IMR-90 (cell line): ENCODE data around the gene PRXL2C. TPM values are rescaled to one million over a fixed set of nuclear protein-coding genes. Genes with fewer than 3 reads are reported as not detected.

Experiments used
- ATAC-seq: fragments of 200-7000 bp; cut with Tn5 transposase; 2 replicates; pipeline ENCODE4 v1.9.1; 2020; ENCODE audit warnings: low read depth, mild to moderate bottlenecking, moderate library complexity
- BruUV-seq: library from RNA; stranded (reverse); fragments of 400-500 nt; replicated peaks from 2 replicates; lab custom pipeline; 2021; lab: Mats Ljungman, UMichigan
- CTCF ChIA-PET: fragments of 300-600 bp; formaldehyde crosslinking; extraction: SDS; loops from one replicate; lab custom pipeline; 2021; ENCODE audit warnings: antibody characterized with exemption; lab: Yijun Ruan, JAX
- POLR2A ChIA-PET: fragments of 300-600 bp; sonication (Branson Sonifier 250); formaldehyde crosslinking; loops from one replicate; lab custom pipeline; 2022; ENCODE audit warnings: antibody characterized with exemption; ENCODE audit not compliant: unreplicated experiment; lab: Charles Lee
- DNase-seq: peaks from one replicate; pipeline ENCODE4 v3.0.0; 2013
- H2AFZ ChIP-seq: replicated peaks from 2 replicates; pipeline ENCODE3; 2013; ENCODE audit warnings: low read length, mild to moderate bottlenecking; ENCODE audit not compliant: poor library complexity
- H2AK5ac ChIP-seq: 2 replicates; pipeline ENCODE4 v1.6.1; 2013; ENCODE audit warnings: low read depth, low read length, inconsistent platforms
- H2AK9ac ChIP-seq: replicated peaks from 2 replicates; pipeline ENCODE3; 2013; ENCODE audit warnings: mild to moderate bottlenecking, low read depth, low read length, moderate library complexity; ENCODE audit not compliant: poor library complexity
- H2BK120ac ChIP-seq: 2 replicates; pipeline ENCODE4 v1.6.1; 2013; ENCODE audit warnings: low read depth, low read length, inconsistent platforms
- H2BK15ac ChIP-seq: 3 replicates; pipeline ENCODE4 v1.6.1; 2013; ENCODE audit warnings: low read depth, low read length, inconsistent platforms
- H2BK20ac ChIP-seq: 2 replicates; pipeline ENCODE4 v1.6.1; 2013; ENCODE audit warnings: low read depth, mild to moderate bottlenecking, inconsistent platforms, low read length, moderate library complexity
- H2BK5ac ChIP-seq: 2 replicates; pipeline ENCODE4 v1.6.1; 2013; ENCODE audit warnings: mild to moderate bottlenecking, low read depth, low read length, inconsistent platforms; ENCODE audit not compliant: poor library complexity, severe bottlenecking
- H3K14ac ChIP-seq: replicated peaks from 2 replicates; pipeline ENCODE4 v1.6.1; 2013; ENCODE audit warnings: low read depth, low read length, inconsistent platforms
- H3K18ac ChIP-seq: 2 replicates; pipeline ENCODE4 v1.6.1; 2013; ENCODE audit warnings: low read depth, low read length, control low read depth
- H3K23ac ChIP-seq: 2 replicates; pipeline ENCODE4 v1.6.1; 2013; ENCODE audit warnings: low read depth, low read length, inconsistent platforms
- H3K27ac ChIP-seq: 2 replicates; pipeline ENCODE4 v1.5.1; 2013; ENCODE audit warnings: mild to moderate bottlenecking, control low read depth, low read length; ENCODE audit not compliant: insufficient read depth
- H3K27me3 ChIP-seq: 2 replicates; pipeline ENCODE4 v1.6.1; 2013; ENCODE audit warnings: low read length; ENCODE audit not compliant: control insufficient read depth, insufficient read depth
- H3K36me3 ChIP-seq: 2 replicates; pipeline ENCODE4 v1.6.1; 2013; ENCODE audit warnings: low read length, mixed read lengths; ENCODE audit not compliant: control insufficient read depth, insufficient read depth
- H3K4ac ChIP-seq: 2 replicates; pipeline ENCODE4 v1.6.1; 2013; ENCODE audit warnings: low read depth, low read length, inconsistent platforms
- H3K4me1 ChIP-seq: 2 replicates; pipeline ENCODE4 v1.6.1; 2013; ENCODE audit warnings: low read length, mixed read lengths; ENCODE audit not compliant: control insufficient read depth, insufficient read depth
- H3K4me2 ChIP-seq: 2 replicates; pipeline ENCODE4 v1.6.1; 2013; ENCODE audit warnings: low read depth, mild to moderate bottlenecking, control low read depth, low read length, moderate library complexity
- H3K4me3 ChIP-seq: 2 replicates; pipeline ENCODE4 v1.5.1; 2013; ENCODE audit warnings: low read depth, mild to moderate bottlenecking, control low read depth, low read length, moderate library complexity; ENCODE audit not compliant: insufficient read depth
- H3K56ac ChIP-seq: 2 replicates; pipeline ENCODE4 v1.6.1; 2013; ENCODE audit warnings: low read length, inconsistent platforms; ENCODE audit not compliant: insufficient read depth; ENCODE audit errors: extremely low read depth
- H3K79me1 ChIP-seq, 2 experiments: 2 replicates each; pipeline ENCODE4 v1.6.1; 2013; ENCODE audit warnings: low read length in 2 of 2, inconsistent platforms in 1 of 2, low read depth in 1 of 2
- H3K9ac ChIP-seq: 2 replicates; pipeline ENCODE4 v1.6.1; 2013; ENCODE audit warnings: low read depth, low read length, control low read depth
- H3K9me1 ChIP-seq: 2 replicates; pipeline ENCODE4 v1.6.1; 2013; ENCODE audit warnings: low read length, inconsistent platforms; ENCODE audit not compliant: insufficient read depth
- H3K9me3 ChIP-seq: 2 replicates; pipeline ENCODE4 v1.6.1; 2013; ENCODE audit warnings: low read length; ENCODE audit not compliant: control insufficient read depth, insufficient read depth
- H4K20me1 ChIP-seq: 2 replicates; pipeline ENCODE4 v1.6.1; 2013; ENCODE audit warnings: low read length, inconsistent platforms; ENCODE audit not compliant: insufficient read depth
- H4K5ac ChIP-seq: 2 replicates; pipeline ENCODE4 v1.6.1; 2013; ENCODE audit warnings: mild to moderate bottlenecking, low read depth, low read length, control low read depth
- H4K8ac ChIP-seq, 2 experiments: 2 replicates each; pipeline ENCODE4 v1.6.1; 2013; ENCODE audit warnings: low read depth in 2 of 2, low read length in 2 of 2, control low read depth in 1 of 2, inconsistent platforms in 1 of 2
- H4K91ac ChIP-seq: 2 replicates; pipeline ENCODE4 v1.6.1; 2013; ENCODE audit warnings: low read depth, low read length, inconsistent platforms; ENCODE audit not compliant: insufficient read depth
- BHLHE40 ChIP-seq: fragments of 150-350 bp; IDR thresholded peaks from 2 replicates; pipeline ENCODE4 v1.6.1; 2016; ENCODE audit warnings: mild to moderate bottlenecking, low read depth, low read length
- CEBPB ChIP-seq: IDR thresholded peaks from 2 replicates; pipeline ENCODE4 v1.6.1; 2012; ENCODE audit warnings: low read depth, low read length, improper control_type of control experiment
- CTCF ChIP-seq: conservative IDR thresholded peaks from 2 replicates; pipeline ENCODE4 v1.5.1; 2012; ENCODE audit warnings: mild to moderate bottlenecking, low read depth, low read length, improper control_type of control experiment
- ELK1 ChIP-seq: fragments of 150-350 bp; IDR thresholded peaks from 2 replicates; pipeline ENCODE4 v1.6.1; 2016; ENCODE audit warnings: low read depth, mild to moderate bottlenecking, low read length, moderate library complexity, borderline replicate concordance
- FOS ChIP-seq: fragments of 150-350 bp; IDR thresholded peaks from 2 replicates; pipeline ENCODE4 v1.6.1; 2016; ENCODE audit warnings: low read depth, low read length
- MAFK ChIP-seq: IDR thresholded peaks from 2 replicates; pipeline ENCODE4 v1.6.1; 2012; ENCODE audit warnings: low read depth, low read length, improper control_type of control experiment
- POLR2A ChIP-seq: IDR thresholded peaks from 2 replicates; pipeline ENCODE4 v1.6.1; 2012; ENCODE audit warnings: mild to moderate bottlenecking, low read depth, low read length
- RAD21 ChIP-seq: IDR thresholded peaks from 2 replicates; pipeline ENCODE4 v1.6.1; 2012; ENCODE audit warnings: low read length, improper control_type of control experiment
- WGBS, 2 experiments: methylation state at CpG; one replicate each; pipeline versions ENCODE4 v1.1.5 to v1.1.7; 2013; ENCODE audit warnings: missing lambda C conversion rate in 2 of 2; ENCODE audit not compliant: insufficient read length in 1 of 2; ENCODE audit errors: extremely low coverage in 2 of 2; 5-methylcytosine and 5-hydroxymethylcytosine counted together
- dilution Hi-C: fragments of 300-500 bp; cut with HindIII; formaldehyde crosslinking; loops from one replicate; pipeline ENCODE4 v1.14.3; 2018; ENCODE audit warnings: low sequenced_read_pairs; ENCODE audit not compliant: unreplicated experiment
- in situ Hi-C: fragments of 300-500 bp; cut with MboI; formaldehyde crosslinking; loops from 3 replicates; pipeline ENCODE4 v1.14.3; 2019; ENCODE audit warnings: low sequenced_read_pairs, inconsistent platforms, mixed read lengths
- intact Hi-C: fragments of 100-400 bp; cut with micrococcal nuclease; formaldehyde crosslinking; loops from 2 replicates; pipeline ENCODE4 v1.10.0; 2022
- polyA plus RNA-seq, 3 experiments: library from polyadenylated mRNA; depleted of rRNA; stranded (reverse); fragments of >200 nt; gene quantifications; 2 replicates each; pipeline ENCODE4 v1.2.3, GENCODE V29; 2012; ENCODE audit warnings: low replicate concordance in 1 of 3
- total RNA-seq: library from RNA; depleted of rRNA; stranded (reverse); fragments of >200 nt; gene quantifications from 2 replicates; pipeline ENCODE4 v1.2.3, GENCODE V29; 2012
- TF ChIP-seq, protein P1 (sequence below): fragments of 150-350 bp; IDR thresholded peaks from 2 replicates; pipeline ENCODE4 v1.6.1; 2017; ENCODE audit warnings: mild to moderate bottlenecking, antibody characterized with exemption, low read length, low read depth

Gene PRXL2C
- total and polyA plus RNA-seq, 2 of the 4 experiments (the other 2 are of a cell fraction): 2.7 to 9.0 TPM

DNA sequence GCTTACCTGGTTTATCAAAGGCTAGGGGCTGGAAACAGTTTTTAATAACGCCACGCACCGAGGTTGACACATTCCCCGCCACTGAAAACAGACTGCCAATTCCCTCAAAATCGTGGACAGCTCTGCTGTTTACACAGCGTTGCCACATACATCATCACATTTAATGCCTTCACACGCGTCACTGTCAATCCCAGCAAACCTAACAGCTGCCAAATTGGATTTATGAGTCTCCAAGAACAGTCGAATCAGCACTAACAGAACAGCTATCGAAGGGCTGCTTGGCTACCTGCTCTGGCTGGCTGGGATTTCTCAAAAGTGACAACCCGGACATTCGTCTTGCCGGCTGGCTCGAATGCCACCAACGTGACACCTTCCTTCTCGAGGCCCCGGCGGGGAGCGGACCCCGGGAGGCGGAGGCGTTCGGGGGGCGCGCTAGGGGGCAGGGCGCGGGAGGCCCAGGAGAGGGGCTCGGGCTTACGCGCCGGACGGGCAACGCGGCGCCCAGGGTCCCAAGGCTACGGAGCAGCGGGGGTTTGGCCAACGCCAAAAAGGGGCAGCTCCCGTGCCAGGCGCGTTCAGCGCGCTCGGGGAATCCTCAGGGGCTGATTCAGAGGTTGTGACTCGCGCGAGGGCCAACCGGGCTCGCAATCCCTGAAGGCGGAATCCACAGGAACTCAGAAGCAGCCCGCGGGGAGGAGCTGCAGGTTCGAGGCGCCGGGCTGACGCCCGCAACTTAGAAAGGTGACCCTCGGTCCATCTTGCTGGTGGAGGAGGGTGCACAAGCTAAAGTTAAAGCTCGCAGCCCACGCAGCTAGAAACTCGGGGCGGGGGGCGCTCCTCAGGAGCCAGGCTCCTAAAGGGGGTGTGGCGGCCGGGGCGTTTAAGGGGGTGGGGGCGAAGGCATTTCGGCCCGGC lies 36.7 kb downstream of the PRXL2C start:
- H3K18ac ChIP-seq: no peak overlapping the region; the same call in 1 of the 2 replicates
- peak overlapping the region; percentile 60 for H2AK9ac ChIP-seq
- peak overlapping the region; percentile 59; the same call in 1 of the 2 replicates for H2AK5ac ChIP-seq
- no peaks in the 10 kb centered on the region for H3K9me3 ChIP-seq
- H3K36me3 ChIP-seq: no peaks in the 10 kb centered on the region
- intact Hi-C loops (loop anchor here (1.0 kb wide), 1 partner anchor 200 kb away; the partner anchor contains the start of gene ZNF367), in situ Hi-C loops (no loop called here), dilution Hi-C loops (no loop called here)
- H3K14ac ChIP-seq: peak overlapping the region; percentile 77
- H3K27me3 ChIP-seq: no peaks in the 10 kb centered on the region
- H4K8ac ChIP-seq: no peak overlapping the region; a peak in 1 of 4 replicates
- H3K9ac ChIP-seq: peak overlapping the region; percentile 49
- peak; percentile 36 for ATAC-seq
- peaks cover 5% of the 10 kb centered on the region; the same call in 1 of the 2 replicates for H3K9me1 ChIP-seq
- H4K20me1 ChIP-seq: peaks cover 8% of the 10 kb centered on the region; the same call in 1 of the 2 replicates
- H3K27ac ChIP-seq: peak overlapping the region; percentile 12; the same call in 1 of the 2 replicates
- ChIA-PET CTCF (interaction anchor here (0.6 to 0.7 kb wide), 2 partner anchors 12 to 29 kb away, joined by 3 to 4 read pairs; no protein-coding TSS in a partner anchor), POLR2A (interaction anchor here (0.6 kb wide), 1 partner anchor 141 kb away, joined by 3 read pairs; no protein-coding TSS in a partner anchor)
- TF ChIP-seq POLR2A (peak; percentile 59), CEBPB (peak; percentile 21; the same call in 1 of the 2 replicates), BHLHE40 (peak; percentile 73), RAD21 (peak; percentile 17; the same call in 1 of the 2 replicates), FOS (peak; percentile 17; the same call in 1 of the 2 replicates), MAFK (peak; percentile 58), ELK1 (no peak), CTCF (no peak)
- TF ChIP-seq, protein P1, sequence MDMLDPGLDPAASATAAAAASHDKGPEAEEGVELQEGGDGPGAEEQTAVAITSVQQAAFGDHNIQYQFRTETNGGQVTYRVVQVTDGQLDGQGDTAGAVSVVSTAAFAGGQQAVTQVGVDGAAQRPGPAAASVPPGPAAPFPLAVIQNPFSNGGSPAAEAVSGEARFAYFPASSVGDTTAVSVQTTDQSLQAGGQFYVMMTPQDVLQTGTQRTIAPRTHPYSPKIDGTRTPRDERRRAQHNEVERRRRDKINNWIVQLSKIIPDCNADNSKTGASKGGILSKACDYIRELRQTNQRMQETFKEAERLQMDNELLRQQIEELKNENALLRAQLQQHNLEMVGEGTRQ: no peak
- WGBS, 2 experiments: 5% methylated on average over 39 of the region's 69 CpGs; no CpG with 5 or more reads in 1 of the 2 experiments
- peaks cover 10 to 33% of the 10 kb centered on the region in 2 experiments for H3K79me1 ChIP-seq
- no TSS peak for BruUV-seq
- H3K4me3 ChIP-seq: peak overlapping the region; percentile 88
- H2BK120ac ChIP-seq: peak overlapping the region; percentile 36
- H2BK20ac ChIP-seq: 0 out of 2 replicates have a peak overlapping the region, but pooled peaks have one; percentile 33
- no peak overlapping the region for H2BK5ac ChIP-seq
- no peak overlapping the region for H4K5ac ChIP-seq
- H4K91ac ChIP-seq: peak overlapping the region; percentile 14; the same call in 1 of the 2 replicates
- H2BK15ac ChIP-seq: no peak overlapping the region
- peak overlapping the region; percentile 89 for H2AFZ ChIP-seq
- H3K4ac ChIP-seq: peak overlapping the region; percentile 82
- peaks cover 5% of the 10 kb centered on the region; the same call in 1 of the 2 replicates for H3K4me1 ChIP-seq
- peak overlapping the region; percentile 76 for H3K23ac ChIP-seq
- peak; percentile 54 for DNase-seq
- H3K4me2 ChIP-seq: peak overlapping the region; percentile 83
- H3K56ac ChIP-seq: peak overlapping the region; percentile 43
